HG03457 (cell line): Measurements from ENCODE around the gene WDR91.
"Not testable (repeated sequence)": the region's sequence is repeated elsewhere in the genome, so short reads cannot be mapped to it uniquely, and the experiment has no call there.

Experiments used
- ATAC-seq: cut with Tn5 transposase; IDR thresholded peaks from one replicate; pipeline ENCODE4 v1.9.1; 2021; ENCODE audit warnings: moderate number of reproducible peaks; ENCODE audit not compliant: unreplicated experiment

WDR91 gene

GRCh38 chr7:135180122-135180521, 31.2 kb downstream of the WDR91 start:
- ATAC-seq: no peak

GRCh38 chr7:135179321-135179925, 31.9 kb downstream of the WDR91 start:
- ATAC-seq: no peak

- no peak for ATAC-seq
Observed at GRCh38 chr7:135178364-135178763, 33.0 kb downstream of the WDR91 start.

GRCh38 chr7:135177028-135177696, 34.2 kb downstream of the WDR91 start:
- ATAC-seq: no peak

- ATAC-seq: no peak
Observed at GRCh38 chr7:135175931-135176330, 35.4 kb downstream of the WDR91 start.

- no peak for ATAC-seq
Observed at GRCh38 chr7:135174941-135175340, 36.4 kb downstream of the WDR91 start.

GRCh38 chr7:135173916-135174315, 37.4 kb downstream of the WDR91 start:
- ATAC-seq: not testable (repeated sequence)

GRCh38 chr7:135171581-135172291, 39.6 kb downstream of the WDR91 start:
- ATAC-seq: not testable (repeated sequence)

- peak; percentile 22 for ATAC-seq
Observed at GRCh38 chr7:135170998-135171481, 40.3 kb downstream of the WDR91 start.

- peak; percentile 66 for ATAC-seq
Observed at GRCh38 chr7:135170274-135170997, 40.9 kb downstream of the WDR91 start, which contains the start of gene CYREN. CYREN (minus strand) TSS chr7:135170707; CDS start chr7:135168922, 1,785 bp downstream.

- ATAC-seq: peak; percentile 13
Observed at GRCh38 chr7:135169964-135170273, 41.4 kb downstream of the WDR91 start.

GRCh38 chr7:135169141-135169963, 42.0 kb downstream of the WDR91 start:
- ATAC-seq: peak; percentile 25

- ATAC-seq: no peak
Observed at GRCh38 chr7:135168489-135169140, 42.7 kb downstream of the WDR91 start.

GRCh38 chr7:135168001-135168400, 43.3 kb downstream of the WDR91 start:
- no peak for ATAC-seq

- no peak for ATAC-seq
Observed at GRCh38 chr7:135167365-135167917, 43.9 kb downstream of the WDR91 start.

- ATAC-seq: no peak
Observed at GRCh38 chr7:135166338-135166990, 44.9 kb downstream of the WDR91 start.

- ATAC-seq: no peak
Observed at GRCh38 chr7:135165862-135166261, 45.5 kb downstream of the WDR91 start.

GRCh38 chr7:135164357-135165061, 46.8 kb downstream of the WDR91 start:
- ATAC-seq: no peak
